GM21515 (cell line): ENCODE measurements around the gene HK1.

Source experiments
- ATAC-seq: cut with Tn5 transposase; IDR thresholded peaks from one replicate; pipeline ENCODE4 v1.9.1; 2021; ENCODE audit not compliant: unreplicated experiment

Gene HK1

GRCh38 chr10:69400936-69401335 lies 122.6 kb downstream of the HK1 start:
- no peak for ATAC-seq

- no peak for ATAC-seq
Observed at GRCh38 chr10:69401416-69401815, 123.1 kb downstream of the HK1 start.

- ATAC-seq: no peak
Observed at GRCh38 chr10:69402386-69402785, 124.1 kb downstream of the HK1 start.

GRCh38 chr10:69403066-69403465 lies 124.8 kb downstream of the HK1 start:
- ATAC-seq: no peak

- ATAC-seq: no peak
Observed at GRCh38 chr10:69403519-69403918, 125.2 kb downstream of the HK1 start.

GRCh38 chr10:69404786-69405185 lies 126.5 kb downstream of the HK1 start:
- no peak for ATAC-seq

- no peak for ATAC-seq
Observed at GRCh38 chr10:69405221-69405620, 126.9 kb downstream of the HK1 start.

- ATAC-seq: no peak
Observed at GRCh38 chr10:69406302-69406811, 128.1 kb downstream of the HK1 start.

GRCh38 chr10:69406816-69407580 lies 128.7 kb downstream of the HK1 start:
- ATAC-seq: no peak

- ATAC-seq: no peak
Observed at GRCh38 chr10:69407621-69408301, 129.5 kb downstream of the HK1 start.

GRCh38 chr10:69408318-69409175 lies 130.3 kb downstream of the HK1 start:
- ATAC-seq: peak; percentile 82

GRCh38 chr10:69409176-69409495 lies 130.8 kb downstream of the HK1 start:
- ATAC-seq: no peak

GRCh38 chr10:69409968-69410367 lies 131.7 kb downstream of the HK1 start:
- no peak for ATAC-seq

GRCh38 chr10:69410487-69410886 lies 132.2 kb downstream of the HK1 start:
- ATAC-seq: no peak

- no peak for ATAC-seq
Observed at GRCh38 chr10:69411476-69411875, 133.2 kb downstream of the HK1 start.

GRCh38 chr10:69412232-69412790 lies 134.0 kb downstream of the HK1 start:
- no peak for ATAC-seq

GRCh38 chr10:69413221-69413865 lies 135.0 kb downstream of the HK1 start:
- no peak for ATAC-seq

GRCh38 chr10:69414036-69415018 lies 136.0 kb downstream of the HK1 start:
- no peak for ATAC-seq

- ATAC-seq: no peak
Observed at GRCh38 chr10:69415049-69415448, 136.8 kb downstream of the HK1 start.

- ATAC-seq: no peak
Observed at GRCh38 chr10:69415951-69416350, 137.7 kb downstream of the HK1 start.
